ENCODE measurements around the gene SEMA6B.
"Not testable (repeated sequence)": the region's sequence is repeated elsewhere in the genome, so short reads cannot be mapped to it uniquely, and the experiment has no call there.

Gene SEMA6B

GRCh38 chr19:4570402-4570801 lies 10.9 kb upstream of the SEMA6B start:
- DNase-seq = no peak

- DNase-seq = no peak
These were observed 9.4 kb upstream of the SEMA6B start for GRCh38 chr19:4568886-4569285.

GRCh38 chr19:4567584-4568071 lies 8.1 kb upstream of the SEMA6B start:
- DNase-seq = peak; percentile 77

GRCh38 chr19:4566402-4567051 lies 7.0 kb upstream of the SEMA6B start:
- DNase-seq = no peak

- DNase-seq = not testable (repeated sequence)
These were observed 4.1 kb upstream of the SEMA6B start for GRCh38 chr19:4563562-4563961.

GRCh38 chr19:4562085-4562484 lies 2.6 kb upstream of the SEMA6B start:
- not testable (repeated sequence) for DNase-seq

- DNase-seq = peak; percentile 67
These were observed 1.2 kb downstream of the SEMA6B start for GRCh38 chr19:4557971-4558941.

- no peak for DNase-seq
These were observed 2.1 kb downstream of the SEMA6B start for GRCh38 chr19:4557144-4557970.

GRCh38 chr19:4556597-4557127 lies 2.8 kb downstream of the SEMA6B start:
- peak; percentile 50 for DNase-seq

GRCh38 chr19:4555657-4556561 lies 3.6 kb downstream of the SEMA6B start:
- no peak for DNase-seq

- no peak for DNase-seq
These were observed 4.8 kb downstream of the SEMA6B start for GRCh38 chr19:4554717-4555116.

- DNase-seq = no peak
These were observed 5.7 kb downstream of the SEMA6B start for GRCh38 chr19:4553775-4554174.

GRCh38 chr19:4553092-4553695 lies 6.3 kb downstream of the SEMA6B start:
- no peak for DNase-seq

GRCh38 chr19:4552525-4552819 lies 7.0 kb downstream of the SEMA6B start:
- DNase-seq = no peak

GRCh38 chr19:4550479-4551050 lies 8.9 kb downstream of the SEMA6B start:
- DNase-seq = no peak

- no peak for DNase-seq
These were observed 9.5 kb downstream of the SEMA6B start for GRCh38 chr19:4550018-4550417.

- DNase-seq = no peak
These were observed 11.3 kb downstream of the SEMA6B start for GRCh38 chr19:4548238-4548584.

- no peak for DNase-seq
These were observed 11.9 kb downstream of the SEMA6B start for GRCh38 chr19:4547303-4548237.

GRCh38 chr19:4543842-4544647 lies 15.4 kb downstream of the SEMA6B start:
- no peak for DNase-seq

Data from activated CD4-positive, CD25-positive, alpha-beta regulatory T cell treated with anti-CD3 and anti-CD28 coated beads, Interleukin-2, amount 50 U/mL, for 72 hours (primary cell).